Sigmoid colon (tissue), 4 donors: Measurements from ENCODE around the gene SLC46A1.

ENCODE experiments used
- POLR2AphosphoS5 ChIP-seq, 4 donors: sonication (generic); formaldehyde crosslinking; IDR thresholded peaks; one replicate each; pipeline ENCODE4 v1.6.1; 2017; ENCODE audit warnings: antibody characterized with exemption in 4 of 4
- TF ChIP-seq, protein P1 (sequence below), 4 experiments: fragments of 450-650 bp in 3 of 4; fragments of 200-600 bp in 1 of 4; IDR thresholded peaks; one replicate each; pipeline ENCODE4 v1.5.1; 2016 to 2019; ENCODE audit warnings: antibody characterized with exemption in 4 of 4, mild to moderate bottlenecking in 3 of 4, moderate library complexity in 2 of 4

DNA sequence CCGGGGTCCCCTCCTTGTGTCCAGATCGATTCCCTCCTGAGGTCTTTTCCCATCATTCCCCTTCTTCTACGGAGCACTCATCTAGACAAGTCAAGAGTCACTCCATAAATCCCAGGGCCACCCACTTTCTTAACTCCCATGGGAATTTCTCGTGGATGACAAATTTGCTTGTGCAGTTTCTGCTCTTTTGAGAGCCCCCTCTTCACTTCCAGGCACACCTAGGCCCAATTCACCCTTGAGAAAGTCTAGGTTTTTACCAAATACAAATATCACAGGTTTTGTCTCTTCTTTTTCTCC is 48.2 kb downstream of the SLC46A1 start:
- TF ChIP-seq, protein P1, sequence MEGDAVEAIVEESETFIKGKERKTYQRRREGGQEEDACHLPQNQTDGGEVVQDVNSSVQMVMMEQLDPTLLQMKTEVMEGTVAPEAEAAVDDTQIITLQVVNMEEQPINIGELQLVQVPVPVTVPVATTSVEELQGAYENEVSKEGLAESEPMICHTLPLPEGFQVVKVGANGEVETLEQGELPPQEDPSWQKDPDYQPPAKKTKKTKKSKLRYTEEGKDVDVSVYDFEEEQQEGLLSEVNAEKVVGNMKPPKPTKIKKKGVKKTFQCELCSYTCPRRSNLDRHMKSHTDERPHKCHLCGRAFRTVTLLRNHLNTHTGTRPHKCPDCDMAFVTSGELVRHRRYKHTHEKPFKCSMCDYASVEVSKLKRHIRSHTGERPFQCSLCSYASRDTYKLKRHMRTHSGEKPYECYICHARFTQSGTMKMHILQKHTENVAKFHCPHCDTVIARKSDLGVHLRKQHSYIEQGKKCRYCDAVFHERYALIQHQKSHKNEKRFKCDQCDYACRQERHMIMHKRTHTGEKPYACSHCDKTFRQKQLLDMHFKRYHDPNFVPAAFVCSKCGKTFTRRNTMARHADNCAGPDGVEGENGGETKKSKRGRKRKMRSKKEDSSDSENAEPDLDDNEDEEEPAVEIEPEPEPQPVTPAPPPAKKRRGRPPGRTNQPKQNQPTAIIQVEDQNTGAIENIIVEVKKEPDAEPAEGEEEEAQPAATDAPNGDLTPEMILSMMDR (IDR thresholded peaks at IDR 0.05), result no peak
- no peak for TF ChIP-seq POLR2AphosphoS5 (IDR thresholded peaks at IDR 0.05)
